GM12874 (cell line): Measurements from ENCODE around the gene PRKN.

Source experiments
- CTCF ChIP-seq: IDR thresholded peaks from 2 replicates; pipeline ENCODE4 v1.5.1; 2011; ENCODE audit warnings: low read depth, mild to moderate bottlenecking, control low read depth, low read length, moderate library complexity; ENCODE audit not compliant: insufficient read depth

The PRKN gene

DNA sequence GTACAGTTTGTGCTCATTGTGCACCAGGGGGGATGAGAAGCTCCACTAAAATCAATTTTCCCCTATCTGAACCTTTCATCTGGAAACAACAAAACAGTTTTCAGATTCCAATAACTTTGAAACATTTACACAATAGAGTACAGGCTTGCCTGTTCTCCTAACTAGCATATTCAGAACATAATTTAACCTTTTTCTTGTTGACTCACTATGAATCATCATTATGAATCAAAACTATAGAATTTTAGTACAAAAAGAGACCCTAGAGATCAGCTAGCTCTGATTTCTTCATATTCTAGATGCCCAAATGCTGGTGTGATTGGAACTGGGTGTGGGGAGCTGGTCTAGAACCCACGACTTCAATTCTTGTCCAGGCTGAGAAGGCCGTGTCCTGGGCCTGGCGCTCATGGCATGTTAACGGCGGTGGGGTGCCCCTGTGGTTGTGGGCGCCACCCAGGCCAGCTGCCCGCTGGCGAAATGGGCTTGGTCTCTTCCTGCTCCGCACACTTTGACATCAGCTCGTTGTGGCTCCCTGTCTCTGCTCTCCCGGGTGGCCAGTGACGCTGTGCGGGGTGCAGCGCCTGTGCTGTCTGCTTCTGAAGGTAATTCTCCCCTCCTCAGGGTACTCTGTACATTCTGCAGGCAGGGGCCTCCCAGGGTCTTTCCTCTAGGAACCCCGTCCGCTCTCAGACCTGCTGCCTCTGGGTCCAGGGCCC is 1423.8 kb downstream of the PRKN start:
- no peak for TF ChIP-seq CTCF

- no peak for TF ChIP-seq CTCF
Measured at GRCh38 chr6:161302949-161303348, 1424.6 kb downstream of the PRKN start.

DNA sequence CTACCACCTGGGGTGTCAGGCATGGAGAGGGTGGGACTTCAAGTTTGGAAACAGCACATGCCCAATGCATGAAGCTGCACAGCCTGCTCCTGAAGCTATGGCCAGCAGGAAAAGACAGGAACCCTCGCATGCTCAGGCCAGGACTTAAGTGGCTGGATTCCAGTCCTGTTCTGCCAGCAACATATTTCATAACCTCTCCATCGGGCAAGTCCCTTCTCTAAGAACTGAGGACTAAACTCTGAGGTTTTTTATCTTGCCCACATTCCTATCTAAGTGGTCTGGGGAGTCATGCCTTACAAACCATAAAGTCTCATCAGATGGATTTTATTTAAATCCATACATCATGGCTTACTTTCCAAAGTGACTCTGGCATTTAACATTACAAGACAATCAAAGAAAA is 1426.2 kb downstream of the PRKN start:
- TF ChIP-seq CTCF = no peak

GRCh38 chr6:161300823-161301222 is 1426.7 kb downstream of the PRKN start:
- no peak for TF ChIP-seq CTCF

- TF ChIP-seq CTCF = no peak
Measured at GRCh38 chr6:161299726-161300125, 1427.8 kb downstream of the PRKN start.
